OCI-LY3 (cell line): Measurements from ENCODE around the gene HTT.

Experiments used
- EZH2phosphoT487 ChIP-seq: fragments of 200-600 bp; shearing (Covaris generic); IDR thresholded peaks from 2 replicates; pipeline ENCODE4 v1.6.1; 2018; ENCODE audit warnings: antibody characterized with exemption, mixed run types, low read depth
- TF ChIP-seq, protein P1 (sequence below): fragments of 200-600, 300-600 bp; sonication (generic); IDR thresholded peaks from 2 replicates; pipeline ENCODE4 v1.5.1; 2014; ENCODE audit warnings: antibody characterized with exemption, low read length, low read depth

DNA sequence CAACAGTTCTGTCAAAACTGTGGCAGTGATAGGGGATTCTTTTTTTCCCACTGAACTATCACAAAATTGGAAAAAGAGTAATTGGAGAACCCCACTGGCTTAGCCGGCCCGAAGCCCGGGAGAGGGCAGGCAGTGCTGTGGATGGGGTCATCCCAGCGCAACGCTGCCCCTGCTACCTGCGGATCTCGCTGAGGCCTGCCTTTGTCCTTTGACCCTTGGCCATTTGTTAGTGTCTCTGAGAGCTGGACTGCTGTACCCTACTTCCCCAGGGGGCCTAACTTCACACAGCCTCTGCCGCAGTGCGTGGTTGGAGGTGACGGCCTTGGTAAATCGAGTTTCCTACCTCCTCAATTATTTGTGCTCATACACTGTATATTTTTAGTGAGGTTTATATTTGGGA lies 131.5 kb downstream of the HTT start:
- TF ChIP-seq, protein P1, sequence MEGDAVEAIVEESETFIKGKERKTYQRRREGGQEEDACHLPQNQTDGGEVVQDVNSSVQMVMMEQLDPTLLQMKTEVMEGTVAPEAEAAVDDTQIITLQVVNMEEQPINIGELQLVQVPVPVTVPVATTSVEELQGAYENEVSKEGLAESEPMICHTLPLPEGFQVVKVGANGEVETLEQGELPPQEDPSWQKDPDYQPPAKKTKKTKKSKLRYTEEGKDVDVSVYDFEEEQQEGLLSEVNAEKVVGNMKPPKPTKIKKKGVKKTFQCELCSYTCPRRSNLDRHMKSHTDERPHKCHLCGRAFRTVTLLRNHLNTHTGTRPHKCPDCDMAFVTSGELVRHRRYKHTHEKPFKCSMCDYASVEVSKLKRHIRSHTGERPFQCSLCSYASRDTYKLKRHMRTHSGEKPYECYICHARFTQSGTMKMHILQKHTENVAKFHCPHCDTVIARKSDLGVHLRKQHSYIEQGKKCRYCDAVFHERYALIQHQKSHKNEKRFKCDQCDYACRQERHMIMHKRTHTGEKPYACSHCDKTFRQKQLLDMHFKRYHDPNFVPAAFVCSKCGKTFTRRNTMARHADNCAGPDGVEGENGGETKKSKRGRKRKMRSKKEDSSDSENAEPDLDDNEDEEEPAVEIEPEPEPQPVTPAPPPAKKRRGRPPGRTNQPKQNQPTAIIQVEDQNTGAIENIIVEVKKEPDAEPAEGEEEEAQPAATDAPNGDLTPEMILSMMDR = no peak
- no peak for TF ChIP-seq EZH2phosphoT487
